GM19239 (cell line): ENCODE data around the gene ZCCHC9.
"Not testable (repeated sequence)": the region's sequence is repeated elsewhere in the genome, so short reads cannot be mapped to it uniquely, and the experiment has no call there.

ENCODE experiments used
- DNase-seq: peaks from one replicate; pipeline ENCODE4 v3.0.0; 2011; ENCODE audit warnings: low spot score; ENCODE audit not compliant: insufficient read length
- FAIRE-seq: peaks from 2 replicates; lab custom pipeline; 2011; peaks lifted over from hg19 to GRCh38; lab: Jason Lieb, UNC

ZCCHC9 gene

GRCh38 chr5:81302596-81302995 lies 1.2 kb downstream of the ZCCHC9 start:
- no peak for DNase-seq
- no peak for FAIRE-seq

GRCh38 chr5:81303563-81303962 lies 2.2 kb downstream of the ZCCHC9 start:
- no peak for DNase-seq
- FAIRE-seq: no peak

- DNase-seq (no peak), FAIRE-seq (no peak)
These were observed 4.4 kb downstream of the ZCCHC9 start for GRCh38 chr5:81305785-81306184.

- FAIRE-seq (no peak), DNase-seq (no peak)
These were observed 7.4 kb downstream of the ZCCHC9 start for GRCh38 chr5:81308836-81309235.

- FAIRE-seq (no peak), DNase-seq (no peak)
These were observed 9.1 kb downstream of the ZCCHC9 start for GRCh38 chr5:81310402-81311063.

- FAIRE-seq (no peak), DNase-seq (no peak)
These were observed 11.9 kb downstream of the ZCCHC9 start for GRCh38 chr5:81313278-81313677.

GRCh38 chr5:81313686-81314085 lies 12.3 kb downstream of the ZCCHC9 start:
- FAIRE-seq: no peak
- no peak for DNase-seq

- FAIRE-seq (no peak), DNase-seq (no peak)
These were observed 13.2 kb downstream of the ZCCHC9 start for GRCh38 chr5:81314581-81314980.

GRCh38 chr5:81315336-81315735 lies 13.9 kb downstream of the ZCCHC9 start:
- FAIRE-seq: no peak

GRCh38 chr5:81315830-81316229 lies 14.4 kb downstream of the ZCCHC9 start:
- no peak for FAIRE-seq
- DNase-seq: no peak

More at GRCh38 chr5:81315336-81315735, 13.9 kb downstream of the ZCCHC9 start:
- no peak for DNase-seq

- no peak for DNase-seq
- FAIRE-seq: peak; percentile 35
These were observed 15.2 kb downstream of the ZCCHC9 start for GRCh38 chr5:81316571-81316970.

- DNase-seq: no peak
- peak; percentile 23 for FAIRE-seq
These were observed 16.1 kb downstream of the ZCCHC9 start for GRCh38 chr5:81317536-81317935.

- DNase-seq: no peak
- no peak for FAIRE-seq
These were observed 25.2 kb downstream of the ZCCHC9 start for GRCh38 chr5:81326554-81326953.

- FAIRE-seq (no peak), DNase-seq (no peak)
These were observed 33.1 kb downstream of the ZCCHC9 start for GRCh38 chr5:81334304-81335061.

GRCh38 chr5:81335946-81336345 lies 34.6 kb downstream of the ZCCHC9 start:
- FAIRE-seq: no peak
- no peak for DNase-seq

- DNase-seq: no peak
- FAIRE-seq: no peak
These were observed 35.2 kb downstream of the ZCCHC9 start for GRCh38 chr5:81336556-81336955.

- FAIRE-seq (no peak), DNase-seq (no peak)
These were observed 36.4 kb downstream of the ZCCHC9 start for GRCh38 chr5:81337803-81338202.

GRCh38 chr5:81338213-81338612 lies 36.8 kb downstream of the ZCCHC9 start:
- not testable (repeated sequence) for FAIRE-seq, DNase-seq

GRCh38 chr5:81344736-81345135 lies 43.3 kb downstream of the ZCCHC9 start:
- DNase-seq: no peak
- FAIRE-seq: no peak

- no peak for FAIRE-seq
- DNase-seq: no peak
These were observed 44.1 kb downstream of the ZCCHC9 start for GRCh38 chr5:81345411-81346003.

GRCh38 chr5:81349161-81349560 lies 47.8 kb downstream of the ZCCHC9 start:
- DNase-seq (no peak), FAIRE-seq (no peak)
